K562 (cell line): ENCODE measurements around the gene HEXIM1. TPM values are rescaled to one million over a fixed set of nuclear protein-coding genes. Genes with fewer than 3 reads are reported as not detected.

Experiments used
- ATAC-seq: fragments of 200-7000 bp; cut with Tn5 transposase; 3 replicates; pipeline ENCODE4 v1.9.1; 2020; ENCODE audit warnings: moderate library complexity
- BruUV-seq: library from RNA; stranded (reverse); fragments of 400-500 nt; replicated peaks from 2 replicates; lab custom pipeline; 2021; lab: Mats Ljungman, UMichigan
- CTCF ChIA-PET: fragments of 300-600 bp; formaldehyde crosslinking; extraction: SDS; loops from one replicate; lab custom pipeline; 2021; ENCODE audit warnings: low intra/inter-chr PET ratio; lab: Yijun Ruan, JAX
- POLR2A ChIA-PET: fragments of 300-600, 350-650 bp; sonication (Branson Sonifier 250); formaldehyde crosslinking; extraction: SDS; loops from one replicate; lab custom pipeline; 2021; ENCODE audit warnings: antibody characterized with exemption, inconsistent platforms; lab: Yijun Ruan, JAX
- DNase-seq, 4 experiments: peaks; one replicate each; pipeline versions ENCODE4 v3.0.0 to v3.0.0-alpha.2; 2011 to 2018; ENCODE audit warnings: low spot score in 3 of 4, mixed read lengths in 3 of 4; ENCODE audit errors: extremely low read depth in 1 of 4
- FAIRE-seq: peaks from 2 replicates; lab custom pipeline; 2011; peaks lifted over from hg19 to GRCh38; lab: Jason Lieb, UNC
- H2AFZ ChIP-seq: 2 replicates; pipeline ENCODE4 v1.6.0; 2011; ENCODE audit warnings: low read depth, low read length, control low read depth, inconsistent platforms
- H3K27ac ChIP-seq: fragments of 200-600 bp; 3 replicates; pipeline ENCODE4 v1.8.0; 2011; ENCODE audit warnings: low read depth, mild to moderate bottlenecking, control low read depth, inconsistent platforms, low read length, moderate library complexity, mixed read lengths; ENCODE audit errors: extremely low read depth
- H3K27me3 ChIP-seq, 2 experiments: fragments of 300-600 bp in 1 of 2; 2 replicates in 1 of 2; 3 replicates in 1 of 2; pipeline versions ENCODE4 v1.6.0 to v1.8.0; 2011; ENCODE audit warnings: inconsistent platforms in 2 of 2, low read length in 2 of 2, mild to moderate bottlenecking in 1 of 2, mixed read lengths in 1 of 2, moderate library complexity in 1 of 2; ENCODE audit not compliant: control insufficient read depth in 2 of 2, insufficient read depth in 2 of 2
- H3K36me3 ChIP-seq: fragments of 300-600 bp; 3 replicates; pipeline ENCODE4 v1.8.0; 2011; ENCODE audit warnings: mild to moderate bottlenecking, low read length, inconsistent platforms; ENCODE audit not compliant: control insufficient read depth, insufficient read depth
- H3K4me1 ChIP-seq, 2 experiments: fragments of 200-600 bp in 1 of 2; replicated peaks in 1 of 2; 2 replicates in 1 of 2; 3 replicates in 1 of 2; pipeline versions ENCODE4 v1.5.1 to v1.8.0; 2011; ENCODE audit warnings: inconsistent platforms in 2 of 2, low read length in 2 of 2, mild to moderate bottlenecking in 1 of 2, mixed read lengths in 1 of 2, moderate library complexity in 1 of 2; ENCODE audit not compliant: control insufficient read depth in 2 of 2, insufficient read depth in 2 of 2
- H3K4me2 ChIP-seq: 2 replicates; pipeline ENCODE4 v1.6.1; 2011; ENCODE audit warnings: low read length, control low read depth, inconsistent platforms, mixed read lengths; ENCODE audit not compliant: insufficient read depth
- H3K4me3 ChIP-seq: fragments of 200-600 bp; sonication (generic), shearing (Covaris generic); 2 replicates; pipeline ENCODE4 v1.5.1; 2016; ENCODE audit warnings: control low read depth, inconsistent platforms
- H3K79me2 ChIP-seq: fragments of 200-600 bp; 3 replicates; pipeline ENCODE4 v1.8.0; 2011; ENCODE audit warnings: low read length, inconsistent platforms; ENCODE audit not compliant: control insufficient read depth, insufficient read depth
- H3K9ac ChIP-seq, 2 experiments: 2 replicates each; pipeline versions ENCODE4 v1.6.0 to v1.6.1; 2011; ENCODE audit warnings: low read depth in 2 of 2, low read length in 2 of 2, control low read depth in 1 of 2, inconsistent platforms in 1 of 2, mild to moderate bottlenecking in 1 of 2, mixed read lengths in 1 of 2; ENCODE audit not compliant: insufficient read depth in 1 of 2
- H3K9me1 ChIP-seq: one replicate; pipeline ENCODE4 v1.6.0; 2011; ENCODE audit warnings: inconsistent platforms, mild to moderate bottlenecking, low read length, moderate library complexity; ENCODE audit not compliant: control insufficient read depth, insufficient read depth
- H3K9me3 ChIP-seq: replicated peaks from 2 replicates; pipeline ENCODE4 v1.5.1; 2011; ENCODE audit warnings: low read depth, low read length, inconsistent platforms; ENCODE audit not compliant: control insufficient read depth, insufficient read depth
- H4K20me1 ChIP-seq: replicated peaks from 2 replicates; pipeline ENCODE4 v1.6.1; 2011; ENCODE audit warnings: low read length, inconsistent platforms, mixed read lengths; ENCODE audit not compliant: control insufficient read depth, insufficient read depth
- CEBPB ChIP-seq: fragments of 450-650 bp; IDR thresholded peaks from 2 replicates; pipeline ENCODE4 v1.6.1; 2016; ENCODE audit warnings: missing genetic modification characterization, missing compliant biosample characterization
- CTCF ChIP-seq, 3 experiments: IDR thresholded peaks in 2 of 3; conservative IDR thresholded peaks in 1 of 3; 2 replicates each; pipeline ENCODE4 v1.5.1; 2011 to 2012; ENCODE audit warnings: low read length in 3 of 3, mild to moderate bottlenecking in 3 of 3, control low read depth in 2 of 3, improper control_type of control experiment in 1 of 3, inconsistent platforms in 1 of 3, low read depth in 1 of 3, mixed read lengths in 1 of 3, moderate library complexity in 1 of 3; ENCODE audit not compliant: insufficient read depth in 2 of 3
- DLX4 ChIP-seq: fragments of 250-450 bp; sonication (Bioruptor Pico); IDR thresholded peaks from 2 replicates; pipeline ENCODE4 v1.6.1; 2021; ENCODE audit warnings: mild to moderate bottlenecking
- FOXA3 ChIP-seq, 2 experiments: fragments of 450-650 bp in 1 of 2; sonication (generic) in 1 of 2; formaldehyde crosslinking; IDR thresholded peaks in 1 of 2; conservative IDR thresholded peaks in 1 of 2; 2 replicates each; pipeline versions ENCODE4 v1.4.0 to v1.8.0; 2020 to 2022; ENCODE audit warnings: mild to moderate bottlenecking in 2 of 2, missing genetic modification reagents in 1 of 2
- NFIC ChIP-seq: fragments of 450-650 bp; IDR thresholded peaks from 2 replicates; pipeline ENCODE4 v1.6.1; 2017; ENCODE audit warnings: mild to moderate bottlenecking, inconsistent platforms
- POLR2G ChIP-seq: fragments of 200-400 bp; formaldehyde crosslinking; IDR thresholded peaks from 2 replicates; pipeline ENCODE4 v1.6.1; 2017; ENCODE audit warnings: low read depth, mild to moderate bottlenecking, antibody characterized with exemption, low read length, moderate library complexity
- RAD21 ChIP-seq, 2 experiments: fragments of 250-450 bp in 1 of 2; fragments of 450-650 bp in 1 of 2; sonication (Bioruptor Pico) in 1 of 2; formaldehyde crosslinking in 1 of 2; IDR thresholded peaks in 1 of 2; conservative IDR thresholded peaks in 1 of 2; 2 replicates each; pipeline versions ENCODE4 v1.4.0 to v1.8.0; 2020 to 2022; ENCODE audit warnings: mild to moderate bottlenecking in 2 of 2, moderate library complexity in 1 of 2
- TFAM ChIP-seq: fragments of 250-450 bp; sonication (Bioruptor Pico); conservative IDR thresholded peaks from 2 replicates; pipeline ENCODE4 v1.5.0; 2021; ENCODE audit warnings: mild to moderate bottlenecking, moderate library complexity
- WGBS: fragments of 100-300 bp; shearing (Covaris generic); methylation state at CpG from one replicate; pipeline ENCODE4 v1.1.6; 2016; ENCODE audit warnings: low coverage, mixed read lengths; ENCODE audit not compliant: insufficient coverage; ENCODE audit errors: missing lambda C conversion rate; 5-methylcytosine and 5-hydroxymethylcytosine counted together
- in situ Hi-C: fragments of 300-500 bp; cut with MboI; formaldehyde crosslinking; loops from 4 replicates; pipeline ENCODE4 v1.15.0; 2018; ENCODE audit warnings: inconsistent platforms, mixed read lengths
- intact Hi-C: fragments of 100-400 bp; cut with micrococcal nuclease; formaldehyde crosslinking; loops from 2 replicates; pipeline ENCODE4 v1.14.2; 2022
- polyA plus RNA-seq, 8 experiments: library from polyadenylated mRNA; depleted of rRNA in 4 of 8; stranded (reverse) in 5 of 8; unstranded in 3 of 8; fragments of >200 nt; fragmentation: Nextera tagmentation in 2 of 8; fragmentation: Illumina TruSeq in 1 of 8; extraction: Ambion mirVana in 2 of 8; extraction: Trizol in 1 of 8; gene quantifications; 2 replicates each; pipeline versions ENCODE4 v1.2.1 to v1.2.3, GENCODE V29; 2011 to 2014; ENCODE audit warnings: inconsistent platforms in 1 of 8, missing spikeins in 1 of 8
- total RNA-seq, 7 experiments: library from RNA; depleted of rRNA in 6 of 7; stranded (reverse); fragments of >200 nt in 6 of 7; fragmentation: Illumina TruSeq in 2 of 7; extraction: Trizol in 2 of 7; gene quantifications; 2 replicates each; pipeline versions ENCODE4 v1.2.1 to v1.2.3, GENCODE V29; 2011 to 2021; ENCODE audit warnings: low replicate concordance in 1 of 7
- TF ChIP-seq, protein P1 (sequence below): fragments of 450-650 bp; IDR thresholded peaks from 2 replicates; pipeline ENCODE4 v1.6.1; 2018; ENCODE audit not compliant: partially characterized antibody

Gene HEXIM1
- total and polyA plus RNA-seq, 9 of the 15 experiments (the other 6 are each of a cell fraction or from before 2014, with no cell fraction given): 1.4 to 28.3 (median 9.1) TPM

GRCh38 chr17:45108051-45108450 lies 40.2 kb upstream of the HEXIM1 start (continued):
- TF ChIP-seq DLX4 (CRISPR knock-in tag) (no peak), TFAM (CRISPR knock-in tag) (no peak)

- in situ Hi-C loops: loop anchor here (5.0 kb wide), 1 partner anchor 187 kb away; no protein-coding TSS in a partner anchor
- ATAC-seq (peak; percentile 27; the same call in 2 of the 3 replicates), DNase-seq (no peak), FAIRE-seq (no peak)
- BruUV-seq: TSS peak; percentile 30
- Histone ChIP-seq H4K20me1 (peaks cover 16% of the 10 kb centered on the region), H3K9me1 (no peaks in the 10 kb centered on the region), H3K4me3 (no peak overlapping the region), H3K9me3 (no peaks in the 10 kb centered on the region), H3K36me3 (peaks cover 52% of the 10 kb centered on the region), H3K27ac (no peak overlapping the region), H3K27me3 (no peaks in the 10 kb centered on the region), H3K4me2 (no peak overlapping the region), H2AFZ (no peak overlapping the region), H3K9ac (0 out of 4 replicates have a peak overlapping the region, but pooled peaks of 1 of the 2 experiments have one; percentile 47), H3K4me1 (peaks cover 0 to 7% of the 10 kb centered on the region in 2 experiments; a peak in 1 of 5 replicates), H3K79me2 (no peaks in the 10 kb centered on the region)
- intact Hi-C loops: no loop called here
- no peak for TF ChIP-seq FOXA3 (CRISPR knock-in tag; conservative IDR thresholded peaks at IDR 0.05 in 1 of 2, IDR thresholded peaks at IDR 0.05 in 1 of 2)
- peak; percentile 17 for TF ChIP-seq NFIC
- TF ChIP-seq, protein P1, sequence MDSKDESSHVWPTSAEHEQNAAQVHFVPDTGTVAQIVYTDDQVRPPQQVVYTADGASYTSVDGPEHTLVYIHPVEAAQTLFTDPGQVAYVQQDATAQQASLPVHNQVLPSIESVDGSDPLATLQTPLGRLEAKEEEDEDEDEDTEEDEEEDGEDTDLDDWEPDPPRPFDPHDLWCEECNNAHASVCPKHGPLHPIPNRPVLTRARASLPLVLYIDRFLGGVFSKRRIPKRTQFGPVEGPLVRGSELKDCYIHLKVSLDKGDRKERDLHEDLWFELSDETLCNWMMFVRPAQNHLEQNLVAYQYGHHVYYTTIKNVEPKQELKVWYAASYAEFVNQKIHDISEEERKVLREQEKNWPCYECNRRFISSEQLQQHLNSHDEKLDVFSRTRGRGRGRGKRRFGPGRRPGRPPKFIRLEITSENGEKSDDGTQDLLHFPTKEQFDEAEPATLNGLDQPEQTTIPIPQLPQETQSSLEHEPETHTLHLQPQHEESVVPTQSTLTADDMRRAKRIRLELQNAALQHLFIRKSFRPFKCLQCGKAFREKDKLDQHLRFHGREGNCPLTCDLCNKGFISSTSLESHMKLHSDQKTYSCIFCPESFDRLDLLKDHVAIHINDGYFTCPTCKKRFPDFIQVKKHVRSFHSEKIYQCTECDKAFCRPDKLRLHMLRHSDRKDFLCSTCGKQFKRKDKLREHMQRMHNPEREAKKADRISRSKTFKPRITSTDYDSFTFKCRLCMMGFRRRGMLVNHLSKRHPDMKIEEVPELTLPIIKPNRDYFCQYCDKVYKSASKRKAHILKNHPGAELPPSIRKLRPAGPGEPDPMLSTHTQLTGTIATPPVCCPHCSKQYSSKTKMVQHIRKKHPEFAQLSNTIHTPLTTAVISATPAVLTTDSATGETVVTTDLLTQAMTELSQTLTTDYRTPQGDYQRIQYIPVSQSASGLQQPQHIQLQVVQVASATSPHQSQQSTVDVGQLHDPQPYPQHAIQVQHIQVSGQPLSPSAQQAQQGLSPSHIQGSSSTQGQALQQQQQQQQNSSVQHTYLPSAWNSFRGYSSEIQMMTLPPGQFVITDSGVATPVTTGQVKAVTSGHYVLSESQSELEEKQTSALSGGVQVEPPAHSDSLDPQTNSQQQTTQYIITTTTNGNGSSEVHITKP: peak; percentile 84
- peak in 1 of 3 experiments; percentile 20; a peak in 1 of 6 replicates for TF ChIP-seq CTCF (IDR thresholded peaks at IDR 0.05 in 2 of 3, conservative IDR thresholded peaks at IDR 0.05 in 1 of 3; ENCODE audit: insufficient read depth in 2 of 3, low read depth in 1 of 3, low read length in 3 of 3)
- no peak for TF ChIP-seq CEBPB (tag)
- peak in 1 of 2 experiments; percentile 39; a peak in 2 of 4 replicates for TF ChIP-seq RAD21 (CRISPR knock-in tag; conservative IDR thresholded peaks at IDR 0.05 in 1 of 2, IDR thresholded peaks at IDR 0.05 in 1 of 2)
- peak; percentile 68 for TF ChIP-seq POLR2G
- ChIA-PET POLR2A (interaction anchor here (0.6 to 3.3 kb wide), 5 partner anchors 10 to 247 kb away, joined by 3 to 17 read pairs (median 3); partner anchors contain the start of gene HEXIM1), CTCF (no interaction called here)
- WGBS: 79% methylated on average over 12 of the region's 12 CpGs
Observed at GRCh38 chr17:45108595-45109521, 39.4 kb upstream of the HEXIM1 start.
